PC-3 (cell line): Measurements from ENCODE around the gene MCRIP2. TPM values are rescaled to one million over a fixed set of nuclear protein-coding genes. Genes with fewer than 3 reads are reported as not detected.

Experiments
- ATAC-seq: fragments of 200-7000 bp; cut with Tn5 transposase; 2 replicates; pipeline ENCODE4 v1.9.1; 2020; ENCODE audit warnings: mild to moderate bottlenecking, moderate library complexity
- BruUV-seq: library from RNA; stranded (reverse); fragments of 400-500 nt; replicated peaks from 2 replicates; lab custom pipeline; 2021; lab: Mats Ljungman, UMichigan
- CTCF ChIA-PET: fragments of 300-600 bp; sonication (Branson Sonifier 250); formaldehyde crosslinking; loops from one replicate; lab custom pipeline; 2022; ENCODE audit warnings: antibody characterized with exemption; lab: Charles Lee
- POLR2A ChIA-PET: fragments of 300-600 bp; sonication (Branson Sonifier 250); formaldehyde crosslinking; loops from one replicate; lab custom pipeline; 2022; ENCODE audit warnings: antibody characterized with exemption; ENCODE audit not compliant: unreplicated experiment; lab: Charles Lee
- DNase-seq: peaks from one replicate; pipeline ENCODE4 v3.0.0-alpha.2; 2015
- H2AFZ ChIP-seq: fragments of 300-600 bp; sonication (generic); 2 replicates; pipeline ENCODE4 v1.6.0; 2016; ENCODE audit warnings: antibody characterized with exemption, low read length
- H3F3A ChIP-seq: fragments of 300-600 bp; sonication (generic); one replicate; pipeline ENCODE4 v1.6.0; 2017; ENCODE audit warnings: antibody characterized with exemption, low read length, control low read depth, mild to moderate bottlenecking; ENCODE audit not compliant: unreplicated experiment
- H3K27ac ChIP-seq: fragments of 300-600 bp; sonication (generic); 2 replicates; pipeline ENCODE4 v1.5.1; 2016; ENCODE audit warnings: mild to moderate bottlenecking, low read length
- H3K27me3 ChIP-seq: fragments of 300-600 bp; sonication (generic); 2 replicates; pipeline ENCODE4 v1.6.1; 2016; ENCODE audit warnings: low read length, mixed read lengths
- H3K36me3 ChIP-seq: fragments of 300-600 bp; sonication (generic); 2 replicates; pipeline ENCODE4 v1.6.1; 2016; ENCODE audit warnings: low read depth, mixed run types, low read length, mixed read lengths
- H3K4me1 ChIP-seq: fragments of 300-600 bp; sonication (generic); 2 replicates; pipeline ENCODE4 v1.5.1; 2016; ENCODE audit warnings: low read length; ENCODE audit not compliant: insufficient read depth
- H3K4me2 ChIP-seq: fragments of 300-600 bp; sonication (generic); 2 replicates; pipeline ENCODE4 v1.6.0; 2016; ENCODE audit warnings: low read length
- H3K4me3 ChIP-seq: fragments of 300-600 bp; sonication (generic); 2 replicates; pipeline ENCODE4 v1.5.1; 2016; ENCODE audit warnings: mild to moderate bottlenecking, low read length, mixed read lengths
- H3K79me2 ChIP-seq: fragments of 300-600 bp; sonication (generic); 2 replicates; pipeline ENCODE4 v1.6.1; 2017; ENCODE audit warnings: low read length, mixed read lengths
- H3K9ac ChIP-seq: fragments of 300-600 bp; sonication (generic); 2 replicates; pipeline ENCODE4 v1.6.0; 2016; ENCODE audit warnings: mild to moderate bottlenecking, low read length
- H3K9me2 ChIP-seq: fragments of 300-600 bp; sonication (generic); replicated peaks from 2 replicates; pipeline ENCODE4 v1.6.1; 2016; ENCODE audit warnings: mixed run types, low read length, mixed read lengths
- H3K9me3 ChIP-seq: fragments of 300-600 bp; sonication (generic); 2 replicates; pipeline ENCODE4 v1.6.1; 2016; ENCODE audit warnings: low read length, mixed read lengths
- H4K20me1 ChIP-seq: fragments of 300-600 bp; sonication (generic); 2 replicates; pipeline ENCODE4 v1.6.1; 2016; ENCODE audit warnings: low read length, mixed read lengths
- CTCF ChIP-seq: fragments of 300-600 bp; sonication (generic); conservative IDR thresholded peaks from 2 replicates; pipeline ENCODE4 v1.5.1; 2017; ENCODE audit warnings: antibody characterized with exemption, low read depth, mild to moderate bottlenecking, low read length
- EZH2 ChIP-seq: fragments of 300-600 bp; sonication (generic); IDR thresholded peaks from one replicate; pipeline ENCODE4 v1.6.1; 2017; ENCODE audit warnings: antibody characterized with exemption, mild to moderate bottlenecking, low read length; ENCODE audit not compliant: unreplicated experiment
- EZH2phosphoT487 ChIP-seq: fragments of 300-600 bp; sonication (generic); IDR thresholded peaks from 2 replicates; pipeline ENCODE4 v1.6.1; 2018; ENCODE audit warnings: mild to moderate bottlenecking, antibody characterized with exemption, low read length, borderline replicate concordance
- intact Hi-C: fragments of 100-400 bp; cut with micrococcal nuclease; formaldehyde crosslinking; loops from 2 replicates; pipeline ENCODE4 v1.9.0; 2023
- total RNA-seq: library from RNA; depleted of rRNA; stranded (reverse); fragments of >200 nt; gene quantifications from 2 replicates; pipeline ENCODE4 v1.2.3, GENCODE V29; 2014

MCRIP2 gene
- total RNA-seq, 1 experiment from 2014 or later, result 83.5 TPM

GRCh38 chr16:676565-676902, 34.9 kb downstream of the MCRIP2 start:
- ChIA-PET POLR2A (no interaction called here), CTCF (no interaction called here)
- H3K4me1 ChIP-seq, result peaks cover 3% of the 10 kb centered on the region
- H3K9me3 ChIP-seq, result no peaks in the 10 kb centered on the region
- H4K20me1 ChIP-seq, result no peaks in the 10 kb centered on the region
- H3K9ac ChIP-seq, result no peak overlapping the region
- H3K36me3 ChIP-seq, result no peaks in the 10 kb centered on the region
- peaks cover 12% of the 10 kb centered on the region for H3K79me2 ChIP-seq
- H3K9me2 ChIP-seq, result no peaks in the 10 kb centered on the region
- no TSS peak for BruUV-seq
- H3F3A ChIP-seq, result no peaks in the 10 kb centered on the region
- TF ChIP-seq EZH2 (no peak), CTCF (no peak), EZH2phosphoT487 (no peak)
- intact Hi-C loops, result no loop called here
- H2AFZ ChIP-seq, result no peak overlapping the region
- no peak overlapping the region for H3K4me3 ChIP-seq
- H3K27ac ChIP-seq, result no peak overlapping the region
- H3K4me2 ChIP-seq, result no peak overlapping the region
- ATAC-seq (no peak), DNase-seq (no peak)
- no peaks in the 10 kb centered on the region for H3K27me3 ChIP-seq

- BruUV-seq, result no TSS peak
- POLR2A ChIA-PET, result no interaction called here
Measured at GRCh38 chr16:676913-677312, 35.3 kb downstream of the MCRIP2 start.

More at GRCh38 chr16:676913-677312, 35.3 kb downstream of the MCRIP2 start:
- DNase-seq (no peak), ATAC-seq (no peak)
- CTCF ChIA-PET, result no interaction called here
- Histone ChIP-seq H4K20me1 (peaks cover 3% of the 10 kb centered on the region; the same call in 1 of the 2 replicates), H3K79me2 (peaks cover 16% of the 10 kb centered on the region), H3K9me2 (no peaks in the 10 kb centered on the region), H3K4me1 (peaks cover 7% of the 10 kb centered on the region), H3K27ac (no peak overlapping the region), H3K36me3 (no peaks in the 10 kb centered on the region), H3K4me3 (no peak overlapping the region), H3F3A (no peaks in the 10 kb centered on the region), H3K9me3 (no peaks in the 10 kb centered on the region), H3K9ac (no peak overlapping the region), H3K27me3 (no peaks in the 10 kb centered on the region), H3K4me2 (no peak overlapping the region), H2AFZ (no peak overlapping the region)
- TF ChIP-seq EZH2, result no peak
- TF ChIP-seq CTCF, result no peak
- TF ChIP-seq EZH2phosphoT487, result no peak
- intact Hi-C loops, result no loop called here
